ENCODE data around the gene HOXA11. TPM values are rescaled to one million over a fixed set of nuclear protein-coding genes. Genes with fewer than 3 reads are reported as not detected.

The HOXA11 gene
- total and polyA plus RNA-seq, 4 experiments from 2014 or later, result not detected

DNA sequence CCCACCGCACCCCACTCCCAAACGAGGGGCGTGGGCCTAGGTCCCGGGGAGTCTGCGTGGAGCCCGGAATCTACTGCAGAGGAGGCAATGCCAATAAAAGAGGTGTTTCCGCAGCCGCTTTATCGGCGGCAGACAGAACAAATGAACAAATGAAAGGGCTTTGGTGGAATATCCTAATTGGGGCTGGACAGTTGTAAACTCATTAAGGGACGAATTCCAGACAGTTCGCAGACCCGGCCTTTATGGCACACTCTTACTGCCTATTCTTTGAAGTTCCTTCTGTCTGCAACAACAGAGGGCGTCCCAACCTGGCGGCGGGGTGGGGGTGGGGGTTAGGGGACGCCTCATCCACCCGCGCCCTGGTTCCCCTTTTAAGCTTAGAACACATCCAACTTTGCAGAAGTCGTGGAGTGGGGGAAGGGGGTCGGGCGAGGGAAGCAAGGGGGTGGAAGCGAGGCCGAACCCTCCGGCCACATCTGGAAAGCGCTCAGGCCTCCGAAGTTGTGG is 23.8 kb downstream of the HOXA11 start:
- H3K36me3 ChIP-seq (ENCODE audit: insufficient read depth, low read length), result no peaks in the 10 kb centered on the region
- DNase-seq, result no peak
- POLR2A ChIA-PET (ENCODE audit: partially characterized antibody), result interaction anchor here (1.2 to 1.7 kb wide), 2 partner anchors 12 to 478 kb away, joined by 6 read pairs; partner anchors contain the start of gene HOXA10

GRCh38 chr7:27160546-27161213 is 24.4 kb downstream of the HOXA11 start:
- peak overlapping the region in 1 of 7 donors; percentile 88 for H3K27ac Mint-ChIP-seq

More for the DNA sequence above, 23.8 kb downstream of the HOXA11 start:
- Mint-ChIP-seq H3K4me1 (peaks cover 18 to 51% (median 30%) of the 10 kb centered on the region in 4 donors), H3K9me3 (peaks cover 0 to 42% (median 1%) of the 10 kb centered on the region in 8 donors), H3K27ac (peak overlapping the region in 1 of 7 donors; percentile 88), H3K36me3 (peaks cover 0 to 3% of the 10 kb centered on the region in 2 donors), H3K4me3 (peak overlapping the region; percentile 77 to 87 (median 80)), H3K27me3 (peaks cover 53 to 67% of the 10 kb centered on the region in 2 donors)
- peaks cover 38% of the 10 kb centered on the region for H3K4me1 ChIP-seq (ENCODE audit: insufficient read depth, low read length)
- intact Hi-C loops (cut with micrococcal nuclease), result loop anchor here (1.0 to 10.0 kb wide), 12 partner anchors 10 to 1309 kb away; partner anchors contain the start of genes HOXA1 and SNX10
- peaks cover 80% of the 10 kb centered on the region for H3K27me3 ChIP-seq (ENCODE audit: insufficient read depth, low read length)
- peak overlapping the region; percentile 61 to 79 for H3K4me3 ChIP-seq (ENCODE audit: low read length in 2 of 2)
- no peak overlapping the region for H3K27ac ChIP-seq (ENCODE audit: low read depth, low read length)
- CTCF ChIA-PET (ENCODE audit: partially characterized antibody), result interaction anchor here (0.7 to 3.6 kb wide), 33 partner anchors 9 to 1316 kb away, joined by 3 to 66 read pairs (median 5); partner anchors contain the start of genes HOXA10 and HOXA3
- H3K9me3 ChIP-seq (ENCODE audit: control insufficient read depth in 1 of 2, low read length in 2 of 2), result no peaks in the 10 kb centered on the region

GRCh38 chr7:27160145-27160545 is 24.9 kb downstream of the HOXA11 start:
- Mint-ChIP-seq H3K36me3 (peaks cover 0 to 3% of the 10 kb centered on the region in 2 donors), H3K27ac (peak overlapping the region in 1 of 7 donors; percentile 88), H3K9me3 (peaks cover 0 to 44% (median 0%) of the 10 kb centered on the region in 8 donors), H3K27me3 (peaks cover 54 to 70% of the 10 kb centered on the region in 2 donors), H3K4me3 (peak overlapping the region; percentile 62 to 84 (median 78)), H3K4me1 (peaks cover 20 to 54% (median 31%) of the 10 kb centered on the region in 4 donors)
- H3K9me3 ChIP-seq (ENCODE audit: control insufficient read depth in 1 of 2, low read length in 2 of 2), result no peaks in the 10 kb centered on the region
- peaks cover 38% of the 10 kb centered on the region for H3K4me1 ChIP-seq (ENCODE audit: insufficient read depth, low read length)
- H3K27ac ChIP-seq (ENCODE audit: low read depth, low read length), result no peak overlapping the region
- ChIA-PET POLR2A (ENCODE audit: partially characterized antibody) (interaction anchor here (1.2 to 1.7 kb wide), 3 partner anchors 13 to 477 kb away, joined by 3 to 6 read pairs (median 3); no protein-coding TSS in a partner anchor), CTCF (ENCODE audit: partially characterized antibody) (interaction anchor here (1.1 to 3.6 kb wide), 21 partner anchors 9 to 1267 kb away, joined by 3 to 66 read pairs (median 6); partner anchors contain the start of genes HOXA10 and HOXA3)
- peak in 1 of 5 donors; percentile 40 for DNase-seq
- intact Hi-C loops (cut with micrococcal nuclease), result loop anchor here (2.0 to 10.0 kb wide), 7 partner anchors 63 to 1308 kb away; partner anchors contain the start of genes HOXA1 and SNX10
- H3K27me3 ChIP-seq (ENCODE audit: insufficient read depth, low read length), result peaks cover 80% of the 10 kb centered on the region
- H3K4me3 ChIP-seq (ENCODE audit: low read length in 2 of 2), result peak overlapping the region in 1 of 2 donors; percentile 79
- no peaks in the 10 kb centered on the region for H3K36me3 ChIP-seq (ENCODE audit: insufficient read depth, low read length)

More at GRCh38 chr7:27160546-27161213, 24.4 kb downstream of the HOXA11 start:
- peaks cover 38% of the 10 kb centered on the region for H3K4me1 ChIP-seq (ENCODE audit: insufficient read depth, low read length)
- ChIA-PET CTCF (ENCODE audit: partially characterized antibody) (interaction anchor here (0.7 to 3.6 kb wide), 33 partner anchors 9 to 1316 kb away, joined by 3 to 66 read pairs (median 5); partner anchors contain the start of genes HOXA10 and HOXA3), POLR2A (ENCODE audit: partially characterized antibody) (interaction anchor here (1.2 to 1.7 kb wide), 2 partner anchors 13 to 478 kb away, joined by 6 read pairs; partner anchors contain the start of gene HOXA10)
- no peaks in the 10 kb centered on the region for H3K9me3 ChIP-seq (ENCODE audit: control insufficient read depth in 1 of 2, low read length in 2 of 2)
- no peak overlapping the region for H3K27ac ChIP-seq (ENCODE audit: low read depth, low read length)
- no peaks in the 10 kb centered on the region for H3K36me3 ChIP-seq (ENCODE audit: insufficient read depth, low read length)
- peak; percentile 77 to 84 (median 78) for DNase-seq
- Mint-ChIP-seq H3K4me1 (peaks cover 18 to 52% (median 30%) of the 10 kb centered on the region in 4 donors), H3K4me3 (peak overlapping the region; percentile 77 to 87 (median 81)), H3K36me3 (peaks cover 0 to 3% of the 10 kb centered on the region in 2 donors), H3K9me3 (peaks cover 0 to 44% (median under 1%) of the 10 kb centered on the region in 8 donors), H3K27me3 (peaks cover 51 to 68% of the 10 kb centered on the region in 2 donors)
- H3K27me3 ChIP-seq (ENCODE audit: insufficient read depth, low read length), result peaks cover 80% of the 10 kb centered on the region
- intact Hi-C loops (cut with micrococcal nuclease), result loop anchor here (1.0 to 10.0 kb wide), 12 partner anchors 9 to 1308 kb away; partner anchors contain the start of genes HOXA1 and SNX10
- peak overlapping the region; percentile 61 to 79 for H3K4me3 ChIP-seq (ENCODE audit: low read length in 2 of 2)

DNA sequence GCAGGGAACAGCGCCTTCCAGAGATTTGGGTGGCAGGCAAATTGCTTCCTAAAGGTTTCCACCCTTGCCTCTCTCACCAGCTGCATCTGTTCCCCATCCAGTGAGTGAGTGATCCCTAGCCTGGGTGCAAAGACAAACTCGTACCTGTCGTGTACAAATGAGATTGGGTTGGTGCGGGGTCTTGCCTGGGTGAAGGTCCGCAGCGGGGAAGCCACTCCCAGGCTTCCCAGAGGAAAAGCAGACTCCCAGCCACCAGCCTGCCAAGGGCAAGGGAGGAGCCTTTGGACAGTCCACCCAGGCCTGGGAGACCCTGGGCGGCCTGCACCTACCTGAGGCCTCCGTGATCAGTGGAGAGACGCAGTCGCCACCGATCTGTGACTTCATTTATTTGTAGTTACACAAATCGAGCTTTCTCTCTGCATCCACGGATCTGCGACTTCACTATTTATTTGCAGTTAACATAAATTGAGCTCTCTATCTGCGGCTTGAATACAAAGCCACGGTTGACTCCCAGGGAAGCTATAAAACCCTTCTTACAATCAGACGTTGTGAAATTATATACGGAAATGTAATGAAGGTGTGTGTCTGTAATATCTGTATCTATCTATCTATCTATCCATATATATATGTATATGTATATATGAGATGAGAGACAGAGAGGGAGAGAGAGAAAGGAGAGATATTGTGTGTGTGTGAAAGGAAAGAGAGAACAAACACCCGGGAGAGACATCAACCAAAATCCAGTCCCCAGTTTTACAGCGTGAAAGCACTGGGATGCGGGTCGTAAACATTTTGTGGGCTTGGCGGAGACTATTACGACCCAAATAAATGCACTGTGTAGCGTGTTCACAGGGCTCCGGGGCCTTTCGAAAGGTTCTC is 25.5 kb downstream of the HOXA11 start:
- Histone ChIP-seq H3K27ac (ENCODE audit: low read depth, low read length) (no peak overlapping the region), H3K36me3 (ENCODE audit: insufficient read depth, low read length) (no peaks in the 10 kb centered on the region), H3K4me3 (ENCODE audit: low read length in 2 of 2) (no peak overlapping the region), H3K4me1 (ENCODE audit: insufficient read depth, low read length) (peaks cover 38% of the 10 kb centered on the region), H3K27me3 (ENCODE audit: insufficient read depth, low read length) (peaks cover 81% of the 10 kb centered on the region), H3K9me3 (ENCODE audit: control insufficient read depth in 1 of 2, low read length in 2 of 2) (no peaks in the 10 kb centered on the region)
- H3K9me3 Mint-ChIP-seq, result peaks cover 0 to 42% (median 0%) of the 10 kb centered on the region in 8 donors
- peak overlapping the region in 1 of 7 donors; percentile 88 for H3K27ac Mint-ChIP-seq
- peaks cover 23 to 56% (median 33%) of the 10 kb centered on the region in 4 donors for H3K4me1 Mint-ChIP-seq
- intact Hi-C loops (cut with micrococcal nuclease), result loop anchor here (2.0 to 10.0 kb wide), 7 partner anchors 62 to 1307 kb away; partner anchors contain the start of genes HOXA1 and SNX10
- peaks cover 0 to 3% of the 10 kb centered on the region in 2 donors for H3K36me3 Mint-ChIP-seq
- H3K27me3 Mint-ChIP-seq, result peaks cover 60 to 73% of the 10 kb centered on the region in 2 donors
- H3K4me3 Mint-ChIP-seq, result peak overlapping the region; percentile 62 to 84 (median 78)
- ChIA-PET CTCF (ENCODE audit: partially characterized antibody) (interaction anchor here (0.7 to 1.7 kb wide), 12 partner anchors 9 to 1265 kb away, joined by 3 to 22 read pairs (median 4); partner anchors contain the start of gene HOXA6), POLR2A (ENCODE audit: partially characterized antibody) (interaction anchor here (1.2 to 1.3 kb wide), 2 partner anchors 13 to 476 kb away, joined by 3 read pairs; no protein-coding TSS in a partner anchor)
- DNase-seq, result no peak

- intact Hi-C loops (cut with micrococcal nuclease), result no loop called here
- ChIA-PET CTCF (ENCODE audit: partially characterized antibody) (interaction anchor here (0.7 to 1.7 kb wide), 12 partner anchors 8 to 1264 kb away, joined by 3 to 22 read pairs (median 4); partner anchors contain the start of gene HOXA6), POLR2A (ENCODE audit: partially characterized antibody) (interaction anchor here (1.2 to 1.3 kb wide), 2 partner anchors 14 to 476 kb away, joined by 3 read pairs; no protein-coding TSS in a partner anchor)
- no peak overlapping the region for H3K27ac ChIP-seq (ENCODE audit: low read depth, low read length)
- H3K36me3 ChIP-seq (ENCODE audit: insufficient read depth, low read length), result no peaks in the 10 kb centered on the region
- H3K4me1 ChIP-seq (ENCODE audit: insufficient read depth, low read length), result peaks cover 41% of the 10 kb centered on the region
- H3K36me3 Mint-ChIP-seq, result peaks cover 0 to 3% of the 10 kb centered on the region in 2 donors
- DNase-seq, result no peak
- peaks cover 23 to 62% (median 34%) of the 10 kb centered on the region in 4 donors for H3K4me1 Mint-ChIP-seq
- no peak overlapping the region for H3K4me3 ChIP-seq (ENCODE audit: low read length in 2 of 2)
- H3K27me3 Mint-ChIP-seq, result peaks cover 61 to 73% of the 10 kb centered on the region in 2 donors
- peak overlapping the region in 4 of 7 donors; percentile 3 to 88 (median 64) for H3K27ac Mint-ChIP-seq
- peaks cover 83% of the 10 kb centered on the region for H3K27me3 ChIP-seq (ENCODE audit: insufficient read depth, low read length)
- H3K9me3 ChIP-seq (ENCODE audit: control insufficient read depth in 1 of 2, low read length in 2 of 2), result no peaks in the 10 kb centered on the region
- H3K4me3 Mint-ChIP-seq, result peak overlapping the region in 6 of 8 donors; percentile 10 to 74 (median 44)
- H3K9me3 Mint-ChIP-seq, result peaks cover 0 to 41% (median 0%) of the 10 kb centered on the region in 8 donors
Measured at GRCh38 chr7:27158436-27159265, 26.4 kb downstream of the HOXA11 start.

All from CD4-positive, alpha-beta memory T cell (primary cell).